Uterus (tissue), 4 donors: Measurements from ENCODE around the gene SFSWAP. TPM values are rescaled to one million over a fixed set of nuclear protein-coding genes. Genes with fewer than 3 reads are reported as not detected.

Source experiments
- DNase-seq, 2 donors: peaks; one replicate each; pipeline ENCODE4 v3.0.0-alpha.2; 2019 to 2020
- H3K27ac ChIP-seq, 2 donors: fragments of 200-600 bp; sonication (generic); 1 replicate in 1 of 2; 2 replicates in 1 of 2; pipeline ENCODE4 v1.5.1; 2016 to 2018
- H3K27me3 ChIP-seq, 2 donors: fragments of 200-600 bp; sonication (generic); one replicate each; pipeline ENCODE4 v1.5.1; 2018 to 2019; ENCODE audit warnings: control low read depth in 1 of 2
- H3K36me3 ChIP-seq, 2 donors: fragments of 200-600 bp; sonication (generic); one replicate each; pipeline ENCODE4 v1.5.1; 2019; ENCODE audit warnings: control low read depth in 1 of 2
- H3K4me1 ChIP-seq, 2 donors: fragments of 200-600 bp; sonication (generic); one replicate each; pipeline ENCODE4 v1.5.1; 2018 to 2019; ENCODE audit warnings: control low read depth in 1 of 2
- H3K4me3 ChIP-seq, 2 donors: fragments of 200-600 bp; sonication (generic); 1 replicate in 1 of 2; 2 replicates in 1 of 2; pipeline ENCODE4 v1.5.1; 2018 to 2019; ENCODE audit warnings: mild to moderate bottlenecking in 1 of 2
- H3K9me3 ChIP-seq, 2 donors: fragments of 200-600 bp; sonication (generic); one replicate each; pipeline ENCODE4 v1.5.1; 2019; ENCODE audit warnings: control low read depth in 1 of 2
- CTCF ChIP-seq, 4 experiments: fragments of 200-600 bp in 2 of 4; fragments of 450-650 bp in 2 of 4; sonication (generic) in 2 of 4; IDR thresholded peaks; one replicate each; pipeline ENCODE4 v1.5.1; 2016 to 2019; ENCODE audit warnings: antibody characterized with exemption in 4 of 4, mild to moderate bottlenecking in 2 of 4, moderate library complexity in 1 of 4
- POLR2A ChIP-seq, 2 donors: fragments of 450-650 bp; IDR thresholded peaks; one replicate each; pipeline ENCODE4 v1.6.1; 2016; ENCODE audit warnings: antibody characterized with exemption in 2 of 2, mild to moderate bottlenecking in 1 of 2, moderate library complexity in 1 of 2
- intact Hi-C: fragments of 100-400 bp; cut with DNase I; formaldehyde crosslinking; loops from one replicate; pipeline ENCODE4 v1.15.1; 2023; ENCODE audit warnings: low total_unique reads
- total RNA-seq, 4 donors: library from RNA; depleted of rRNA in 3 of 4; stranded (reverse); fragments of >200 nt in 3 of 4; gene quantifications; one replicate each; pipeline versions ENCODE4 v1.1.0 to v1.2.4, GENCODE V29; 2014 to 2023
- donor health status: DM: yes; HTN: yes; CAD: no.

Gene SFSWAP
- total RNA-seq, 4 donors from 2014 or later = 25.3 to 78.1 (median 55.2) TPM

DNA sequence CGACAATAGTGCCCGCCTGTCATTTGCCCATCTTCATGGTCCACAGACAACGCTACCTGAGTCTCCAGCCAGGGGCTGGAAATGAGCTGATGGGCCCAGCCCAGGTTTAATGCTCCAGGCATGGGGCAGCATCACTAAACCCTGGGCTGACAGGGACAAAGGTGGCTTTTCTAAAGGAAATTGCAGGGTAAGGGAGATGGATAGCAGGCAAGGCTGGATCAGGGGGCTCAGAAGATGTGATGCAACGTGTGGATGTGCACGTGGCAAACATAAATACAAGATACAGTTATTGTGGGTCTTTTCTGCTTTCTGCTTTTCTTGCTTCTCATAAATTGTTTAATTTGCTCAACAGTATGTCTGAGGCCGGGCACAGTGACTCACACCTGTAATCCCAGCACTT is 113.6 kb downstream of the SFSWAP start:
- Histone ChIP-seq H3K36me3 (no peaks in the 10 kb centered on the region), H3K4me1 (peaks cover 0 to under 1% of the 10 kb centered on the region in 2 donors), H3K27ac (no peak overlapping the region), H3K4me3 (no peak overlapping the region), H3K9me3 (no peaks in the 10 kb centered on the region), H3K27me3 (no peaks in the 10 kb centered on the region)
- intact Hi-C loops = no loop called here
- DNase-seq = no peak
- TF ChIP-seq POLR2A (IDR thresholded peaks at IDR 0.05) (no peak), CTCF (IDR thresholded peaks at IDR 0.05) (no peak)

GRCh38 chr12:131825146-131825892 is 114.4 kb downstream of the SFSWAP start:
- DNase-seq = no peak
- TF ChIP-seq POLR2A (IDR thresholded peaks at IDR 0.05) (no peak), CTCF (IDR thresholded peaks at IDR 0.05) (no peak)
- H3K36me3 ChIP-seq = no peaks in the 10 kb centered on the region
- H3K27me3 ChIP-seq = peaks cover 0 to 3% of the 10 kb centered on the region in 2 donors
- H3K4me3 ChIP-seq = no peak overlapping the region
- peaks cover 0 to 9% of the 10 kb centered on the region in 2 donors for H3K4me1 ChIP-seq
- no peak overlapping the region for H3K27ac ChIP-seq
- H3K9me3 ChIP-seq = no peaks in the 10 kb centered on the region
- intact Hi-C loops = no loop called here

- no peak for TF ChIP-seq POLR2A (IDR thresholded peaks at IDR 0.05)
- no peak for TF ChIP-seq CTCF (IDR thresholded peaks at IDR 0.05)
- intact Hi-C loops = no loop called here
- no peaks in the 10 kb centered on the region for H3K36me3 ChIP-seq
- no peaks in the 10 kb centered on the region for H3K9me3 ChIP-seq
- no peak for DNase-seq
- no peak overlapping the region for H3K4me3 ChIP-seq
- peaks cover 0 to 14% of the 10 kb centered on the region in 2 donors for H3K4me1 ChIP-seq
- H3K27me3 ChIP-seq = peaks cover 0 to 3% of the 10 kb centered on the region in 2 donors
- no peak overlapping the region for H3K27ac ChIP-seq
Measured at GRCh38 chr12:131826097-131826928, 115.4 kb downstream of the SFSWAP start.

GRCh38 chr12:131827961-131828534 is 117.2 kb downstream of the SFSWAP start, which contains the start of gene MMP17:
Gene MMP17, plus strand, starts transcription at chr12:131828393. Its CDS starts 102 bp downstream, at chr12:131828495.
- Histone ChIP-seq H3K4me1 (peaks cover 0 to 14% of the 10 kb centered on the region in 2 donors), H3K27me3 (peaks cover 0 to 3% of the 10 kb centered on the region in 2 donors), H3K27ac (peak within 1 kb of the TSS; percentile 73 to 76)

More at GRCh38 chr12:131827961-131828534, 117.2 kb downstream of the SFSWAP start, which contains the start of gene MMP17:
- Histone ChIP-seq H3K4me3 (peak within 1 kb of the TSS; percentile 36 to 50), H3K36me3 (no peaks in the 10 kb centered on the region), H3K9me3 (no peaks in the 10 kb centered on the region)
- TF ChIP-seq CTCF (IDR thresholded peaks at IDR 0.05) (no peak), POLR2A (IDR thresholded peaks at IDR 0.05) (no peak)
- DNase-seq = peak in 1 of 2 donors; percentile 41
- intact Hi-C loops = no loop called here
